SIG-M5 treated with dmso at 0.1 percent for 504 hours (cell line): ENCODE data around the gene TIMP1.

Source experiments
- DNase-seq: peaks from one replicate; lab custom pipeline; 2025; ENCODE audit not compliant: unreplicated experiment; lab: John Stamatoyannopoulos, UW

The TIMP1 gene

GRCh38 chrX:47633689-47634590, 51.7 kb downstream of the TIMP1 start:
- no peak for DNase-seq

GRCh38 chrX:47634871-47635575, 52.8 kb downstream of the TIMP1 start:
- no peak for DNase-seq
